Transverse colon (tissue), 4 donors: ENCODE data around the gene MRPS33. TPM values are rescaled to one million over a fixed set of nuclear protein-coding genes. Genes with fewer than 3 reads are reported as not detected.
"Not testable (repeated sequence)": the region's sequence is repeated elsewhere in the genome, so short reads cannot be mapped to it uniquely, and the experiment has no call there.

ENCODE experiments used
- DNase-seq: peaks from one replicate; pipeline ENCODE4 v3.0.0-alpha.2; 2019
- H3K27ac ChIP-seq, 4 donors: fragments of 200-600 bp; sonication (generic); 2 replicates each; pipeline ENCODE4 v1.5.1; 2016 to 2018; ENCODE audit warnings: inconsistent platforms in 4 of 4
- H3K27me3 ChIP-seq: fragments of 200-600 bp; sonication (generic); 2 replicates; pipeline ENCODE4 v1.5.1; 2017; ENCODE audit warnings: inconsistent platforms
- H3K36me3 ChIP-seq, 4 donors: fragments of 200-600 bp; sonication (generic); 2 replicates each; pipeline ENCODE4 v1.5.1; 2017 to 2019; ENCODE audit warnings: inconsistent platforms in 4 of 4
- H3K4me1 ChIP-seq, 4 donors: fragments of 200-600 bp; sonication (generic); 2 replicates each; pipeline ENCODE4 v1.5.1; 2017 to 2020; ENCODE audit warnings: inconsistent platforms in 4 of 4
- H3K4me3 ChIP-seq, 4 donors: fragments of 200-600 bp; sonication (generic); 1 replicate in 1 of 4; 2 replicates in 3 of 4; pipeline versions ENCODE4 v1.5.1 to v1.6.1; 2017 to 2019; ENCODE audit warnings: inconsistent platforms in 4 of 4
- H3K9me3 ChIP-seq, 2 donors: fragments of 200-600 bp; sonication (generic); 2 replicates each; pipeline ENCODE4 v1.5.1; 2017 to 2019; ENCODE audit warnings: inconsistent platforms in 2 of 2
- EP300 ChIP-seq: sonication (generic); formaldehyde crosslinking; IDR thresholded peaks from one replicate; pipeline ENCODE4 v1.6.1; 2017; ENCODE audit warnings: antibody characterized with exemption, low read depth
- POLR2A ChIP-seq: fragments of 450-650 bp; IDR thresholded peaks from one replicate; pipeline ENCODE4 v1.6.1; 2016; ENCODE audit warnings: antibody characterized with exemption, mild to moderate bottlenecking, moderate library complexity
- POLR2AphosphoS5 ChIP-seq, 3 donors: sonication (generic); formaldehyde crosslinking; IDR thresholded peaks; one replicate each; pipeline ENCODE4 v1.6.1; 2016; ENCODE audit warnings: antibody characterized with exemption in 3 of 3
- WGBS, 2 donors: methylation state at CpG; one replicate each; pipeline ENCODE4 v1.1.5; 2018; ENCODE audit warnings: low coverage in 1 of 2; 5-methylcytosine and 5-hydroxymethylcytosine counted together
- in situ Hi-C, 4 donors: fragments of 200-750 bp; cut with MboI; loops; one replicate each; pipeline versions ENCODE4 v1.15.0 to v1.15.1; 2017; ENCODE audit warnings: low sequenced_read_pairs in 3 of 4, low pct_ligation_motif_present in 1 of 4, low pct_unique_long_range_greater_than_20kb in 1 of 4
- intact Hi-C: fragments of 100-400 bp; cut with DNase I; formaldehyde crosslinking; loops from one replicate; pipeline ENCODE4 v1.15.1; 2023; ENCODE audit warnings: low total_unique reads
- small RNA-seq, 4 donors: library from RNA; depleted of rRNA; stranded (forward); fragments of <200 nt; gene quantifications; one replicate each; pipeline ENCODE3, GENCODE V24; 2016
- total RNA-seq, 4 donors: library from RNA; depleted of rRNA; stranded (reverse); fragments of >200 nt; gene quantifications; one replicate each; pipeline ENCODE4 v1.1.0, GENCODE V29; 2016
- TF ChIP-seq, protein P1 (sequence below), 5 experiments: fragments of 200-600 bp in 3 of 5; fragments of 450-650 bp in 2 of 5; sonication (generic) in 3 of 5; IDR thresholded peaks; 1 replicate in 2 of 5; 2 replicates in 3 of 5; pipeline ENCODE4 v1.5.1; 2016 to 2017; ENCODE audit warnings: antibody characterized with exemption in 5 of 5, inconsistent platforms in 3 of 5, mild to moderate bottlenecking in 2 of 5, moderate library complexity in 1 of 5

MRPS33 gene
- total RNA-seq, 4 donors from 2014 or later = 0.60 to 37.1 (median 12.0) TPM

GRCh38 chr7:140961117-140961516 lies 53.6 kb downstream of the MRPS33 start:
- 86% methylated on average over 1 to 4 of the region's 4 CpGs for WGBS, 2 donors

GRCh38 chr7:140956997-140957396 lies 57.8 kb downstream of the MRPS33 start:
- H3K27me3 ChIP-seq, H3K4me1 ChIP-seq, H3K9me3 ChIP-seq, DNase-seq, H3K4me3 ChIP-seq, in situ Hi-C loops, H3K27ac ChIP-seq, H3K36me3 ChIP-seq, intact Hi-C loops: not testable (repeated sequence)
- 96% methylated on average over 24 of the region's 25 CpGs; no CpG with 5 or more reads in 1 of the 2 donors for WGBS, 2 donors

More at GRCh38 chr7:140961117-140961516, 53.6 kb downstream of the MRPS33 start:
- Histone ChIP-seq H3K27ac (no peak overlapping the region), H3K36me3 (no peaks in the 10 kb centered on the region), H3K4me1 (no peaks in the 10 kb centered on the region), H3K9me3 (no peaks in the 10 kb centered on the region), H3K27me3 (no peaks in the 10 kb centered on the region), H3K4me3 (no peak overlapping the region)
- intact Hi-C loops (no loop called here), in situ Hi-C loops (no loop called here)
- DNase-seq = no peak
- no peak for TF ChIP-seq POLR2AphosphoS5 (IDR thresholded peaks at IDR 0.05)
- no peak for TF ChIP-seq POLR2A
- TF ChIP-seq, protein P1, sequence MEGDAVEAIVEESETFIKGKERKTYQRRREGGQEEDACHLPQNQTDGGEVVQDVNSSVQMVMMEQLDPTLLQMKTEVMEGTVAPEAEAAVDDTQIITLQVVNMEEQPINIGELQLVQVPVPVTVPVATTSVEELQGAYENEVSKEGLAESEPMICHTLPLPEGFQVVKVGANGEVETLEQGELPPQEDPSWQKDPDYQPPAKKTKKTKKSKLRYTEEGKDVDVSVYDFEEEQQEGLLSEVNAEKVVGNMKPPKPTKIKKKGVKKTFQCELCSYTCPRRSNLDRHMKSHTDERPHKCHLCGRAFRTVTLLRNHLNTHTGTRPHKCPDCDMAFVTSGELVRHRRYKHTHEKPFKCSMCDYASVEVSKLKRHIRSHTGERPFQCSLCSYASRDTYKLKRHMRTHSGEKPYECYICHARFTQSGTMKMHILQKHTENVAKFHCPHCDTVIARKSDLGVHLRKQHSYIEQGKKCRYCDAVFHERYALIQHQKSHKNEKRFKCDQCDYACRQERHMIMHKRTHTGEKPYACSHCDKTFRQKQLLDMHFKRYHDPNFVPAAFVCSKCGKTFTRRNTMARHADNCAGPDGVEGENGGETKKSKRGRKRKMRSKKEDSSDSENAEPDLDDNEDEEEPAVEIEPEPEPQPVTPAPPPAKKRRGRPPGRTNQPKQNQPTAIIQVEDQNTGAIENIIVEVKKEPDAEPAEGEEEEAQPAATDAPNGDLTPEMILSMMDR (IDR thresholded peaks at IDR 0.05) = no peak
- no peak for TF ChIP-seq EP300

Small RNA genes within 50 kb of the gene (small RNA-seq; reads per million reads assigned to genes)
- gene RNU4-74P = 0 reads per million in 4 donors

Other genes starting within 250 kb of the MRPS33 start
- 10 to 100 TPM; 20.9 to 51.8 (median 34.8) TPM for gene BRAF, start 90.0 kb downstream of the MRPS33 start, total RNA-seq
- under 1 TPM; 0.32 to 0.82 (median 0.39) TPM for gene TMEM178B, start 59.1 kb upstream of the MRPS33 start, total RNA-seq